ENCODE measurements around the gene SSBP2. TPM values are rescaled to one million over a fixed set of nuclear protein-coding genes. Genes with fewer than 3 reads are reported as not detected.

Gene SSBP2
- total and polyA plus RNA-seq, 2 donors (not counting 3 experiments of a cell fraction or from before 2014, with no cell fraction given): 9.6 to 11.5 TPM

DNA sequence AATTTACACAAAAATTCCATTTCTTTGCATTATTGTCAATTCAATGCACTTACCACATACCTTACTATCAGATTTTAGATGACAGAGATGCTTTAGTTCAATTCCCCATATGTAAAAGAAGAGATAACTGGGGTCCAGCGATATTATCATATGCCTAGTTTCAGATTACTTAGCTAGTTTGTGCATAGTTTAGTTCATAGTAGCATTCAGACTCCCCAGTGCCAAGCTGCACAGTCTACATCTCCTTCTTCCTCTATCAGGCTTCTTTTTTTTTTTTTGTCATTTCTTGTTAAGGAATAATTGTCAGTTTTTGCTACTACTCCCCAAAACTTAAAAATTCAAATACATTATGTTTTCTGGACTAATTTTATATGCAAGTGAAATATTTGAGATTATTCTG, 175.0 kb downstream of the SSBP2 start:
- Histone ChIP-seq H3K9ac (replicated peaks; ENCODE audit: extremely low read depth, insufficient read depth, low read length) (no peak overlapping the region), H3K27me3 (ENCODE audit: control insufficient read depth in 2 of 2, insufficient read depth in 2 of 2, low read length in 2 of 2) (no peaks in the 10 kb centered on the region), H3K4me3 (replicated peaks in 1 of 3; ENCODE audit: insufficient read depth in 1 of 3, low read depth in 1 of 3, low read length in 3 of 3) (no peak overlapping the region), H4K20me1 (replicated peaks; ENCODE audit: control insufficient read depth, extremely low read depth, insufficient read depth, low read length) (no peaks in the 10 kb centered on the region), H3K4me1 (ENCODE audit: control insufficient read depth, extremely low read depth, insufficient read depth, low read length) (peaks cover 10% of the 10 kb centered on the region), H2AFZ (ENCODE audit: low read depth, low read length) (no peak overlapping the region), H3K36me3 (ENCODE audit: control insufficient read depth in 2 of 2, extremely low read depth in 1 of 2, insufficient read depth in 2 of 2, low read length in 2 of 2) (no peaks in the 10 kb centered on the region), H3K9me3 (replicated peaks; ENCODE audit: control insufficient read depth, insufficient read depth, low read length) (no peaks in the 10 kb centered on the region), H3K4me2 (ENCODE audit: insufficient read depth, low read length) (no peak overlapping the region), H3K79me2 (ENCODE audit: control insufficient read depth, insufficient read depth, low read length) (no peaks in the 10 kb centered on the region), H3K27ac (ENCODE audit: insufficient read depth, low read depth, low read length) (no peak overlapping the region), H3K9me1 (replicated peaks; ENCODE audit: control insufficient read depth, extremely low read depth, insufficient read depth, low read length) (no peaks in the 10 kb centered on the region)
- no TSS peak for BruUV-seq (replicated peaks)
- no peak for FAIRE-seq
- TF ChIP-seq, protein P1, sequence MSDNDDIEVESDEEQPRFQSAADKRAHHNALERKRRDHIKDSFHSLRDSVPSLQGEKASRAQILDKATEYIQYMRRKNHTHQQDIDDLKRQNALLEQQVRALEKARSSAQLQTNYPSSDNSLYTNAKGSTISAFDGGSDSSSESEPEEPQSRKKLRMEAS (IDR thresholded peaks at IDR 0.05; ENCODE audit: insufficient read depth, insufficient read length): no peak
- TF ChIP-seq, protein P2, sequence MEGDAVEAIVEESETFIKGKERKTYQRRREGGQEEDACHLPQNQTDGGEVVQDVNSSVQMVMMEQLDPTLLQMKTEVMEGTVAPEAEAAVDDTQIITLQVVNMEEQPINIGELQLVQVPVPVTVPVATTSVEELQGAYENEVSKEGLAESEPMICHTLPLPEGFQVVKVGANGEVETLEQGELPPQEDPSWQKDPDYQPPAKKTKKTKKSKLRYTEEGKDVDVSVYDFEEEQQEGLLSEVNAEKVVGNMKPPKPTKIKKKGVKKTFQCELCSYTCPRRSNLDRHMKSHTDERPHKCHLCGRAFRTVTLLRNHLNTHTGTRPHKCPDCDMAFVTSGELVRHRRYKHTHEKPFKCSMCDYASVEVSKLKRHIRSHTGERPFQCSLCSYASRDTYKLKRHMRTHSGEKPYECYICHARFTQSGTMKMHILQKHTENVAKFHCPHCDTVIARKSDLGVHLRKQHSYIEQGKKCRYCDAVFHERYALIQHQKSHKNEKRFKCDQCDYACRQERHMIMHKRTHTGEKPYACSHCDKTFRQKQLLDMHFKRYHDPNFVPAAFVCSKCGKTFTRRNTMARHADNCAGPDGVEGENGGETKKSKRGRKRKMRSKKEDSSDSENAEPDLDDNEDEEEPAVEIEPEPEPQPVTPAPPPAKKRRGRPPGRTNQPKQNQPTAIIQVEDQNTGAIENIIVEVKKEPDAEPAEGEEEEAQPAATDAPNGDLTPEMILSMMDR (IDR thresholded peaks at IDR 0.05; ENCODE audit: extremely low read depth in 1 of 2, insufficient read depth in 1 of 2, low read depth in 1 of 2, low read length in 2 of 2): no peak
- TF ChIP-seq POLR2A (IDR thresholded peaks at IDR 0.05; ENCODE audit: low read depth, low read length) (no peak), JUN (IDR thresholded peaks at IDR 0.05; ENCODE audit: borderline replicate concordance, insufficient read depth, insufficient read length, low read depth) (no peak), POLR2AphosphoS5 (IDR thresholded peaks at IDR 0.05; ENCODE audit: insufficient read depth, low read depth, low read length) (no peak), MYC (IDR thresholded peaks at IDR 0.05; ENCODE audit: low read depth, low read length) (no peak), EZH2 (IDR thresholded peaks at IDR 0.05; ENCODE audit: borderline replicate concordance, low read depth, low read length, severe bottlenecking) (no peak), GATA2 (IDR thresholded peaks at IDR 0.05; ENCODE audit: insufficient read depth, insufficient read length, low read depth, low read length) (no peak), FOS (IDR thresholded peaks at IDR 0.05; ENCODE audit: borderline replicate concordance, insufficient read depth, low read length) (no peak)
- no peak for DNase-seq (ENCODE audit: low read depth, low spot score)
- ChIA-PET POLR2A (no interaction called here), CTCF (no interaction called here)
- intact Hi-C loops (cut with micrococcal nuclease) (no loop called here), dilution Hi-C loops (cut with MboI; ENCODE audit: extremely low pct_ligation_motif_present, low sequenced_read_pairs) (no loop called here)
